B cell (primary cell): Measurements from ENCODE around the gene KIF21B.

Experiments used
- CTCF ChIP-seq: fragments of 200-600 bp; IDR thresholded peaks from one replicate; pipeline ENCODE4 v1.8.0; 2022; ENCODE audit warnings: antibody characterized with exemption, mild to moderate bottlenecking
- EZH2 ChIP-seq: IDR thresholded peaks from 2 replicates; pipeline ENCODE4 v1.6.1; 2012; ENCODE audit warnings: borderline replicate concordance, low read depth, mild to moderate bottlenecking, moderate library complexity, low read length; ENCODE audit not compliant: insufficient read depth, poor library complexity, severe bottlenecking

GRCh38 chr1:201053155-201053860 is 29.8 kb upstream of the KIF21B start:
- TF ChIP-seq CTCF (no peak), EZH2 (no peak)
